ENCODE data around the gene XPO4. TPM values are rescaled to one million over a fixed set of nuclear protein-coding genes. Genes with fewer than 3 reads are reported as not detected.

The XPO4 gene
- total RNA-seq, 1 experiment from 2014 or later, result 16.2 TPM

DNA sequence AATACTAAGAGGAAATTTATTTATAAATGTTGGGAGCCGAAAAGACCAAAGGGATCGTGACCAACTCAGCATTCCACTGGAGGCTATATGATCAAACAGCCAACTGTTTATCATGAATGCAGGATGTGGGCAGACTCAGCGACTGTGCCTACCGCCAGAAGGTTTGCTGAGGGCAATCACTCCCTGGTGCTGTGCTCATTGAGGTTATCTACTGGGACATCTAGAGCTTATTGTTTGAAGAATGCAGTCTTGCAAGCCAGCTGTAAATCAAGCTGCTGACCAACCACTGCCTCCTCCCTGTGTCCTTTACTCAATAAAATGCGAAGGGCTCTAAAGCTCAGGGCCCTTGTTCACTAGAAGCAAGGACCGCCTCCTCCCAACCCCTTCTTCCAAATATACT, 8.5 kb upstream of the XPO4 start:
- ChIA-PET POLR2A (no interaction called here), CTCF (no interaction called here)
- intact Hi-C loops (cut with micrococcal nuclease; ENCODE audit: unreplicated experiment) (no loop called here), in situ Hi-C loops (cut with HindIII; ENCODE audit: low pct_unique_long_range_greater_than_20kb, low sequenced_read_pairs) (no loop called here)
- TF ChIP-seq, protein P1, sequence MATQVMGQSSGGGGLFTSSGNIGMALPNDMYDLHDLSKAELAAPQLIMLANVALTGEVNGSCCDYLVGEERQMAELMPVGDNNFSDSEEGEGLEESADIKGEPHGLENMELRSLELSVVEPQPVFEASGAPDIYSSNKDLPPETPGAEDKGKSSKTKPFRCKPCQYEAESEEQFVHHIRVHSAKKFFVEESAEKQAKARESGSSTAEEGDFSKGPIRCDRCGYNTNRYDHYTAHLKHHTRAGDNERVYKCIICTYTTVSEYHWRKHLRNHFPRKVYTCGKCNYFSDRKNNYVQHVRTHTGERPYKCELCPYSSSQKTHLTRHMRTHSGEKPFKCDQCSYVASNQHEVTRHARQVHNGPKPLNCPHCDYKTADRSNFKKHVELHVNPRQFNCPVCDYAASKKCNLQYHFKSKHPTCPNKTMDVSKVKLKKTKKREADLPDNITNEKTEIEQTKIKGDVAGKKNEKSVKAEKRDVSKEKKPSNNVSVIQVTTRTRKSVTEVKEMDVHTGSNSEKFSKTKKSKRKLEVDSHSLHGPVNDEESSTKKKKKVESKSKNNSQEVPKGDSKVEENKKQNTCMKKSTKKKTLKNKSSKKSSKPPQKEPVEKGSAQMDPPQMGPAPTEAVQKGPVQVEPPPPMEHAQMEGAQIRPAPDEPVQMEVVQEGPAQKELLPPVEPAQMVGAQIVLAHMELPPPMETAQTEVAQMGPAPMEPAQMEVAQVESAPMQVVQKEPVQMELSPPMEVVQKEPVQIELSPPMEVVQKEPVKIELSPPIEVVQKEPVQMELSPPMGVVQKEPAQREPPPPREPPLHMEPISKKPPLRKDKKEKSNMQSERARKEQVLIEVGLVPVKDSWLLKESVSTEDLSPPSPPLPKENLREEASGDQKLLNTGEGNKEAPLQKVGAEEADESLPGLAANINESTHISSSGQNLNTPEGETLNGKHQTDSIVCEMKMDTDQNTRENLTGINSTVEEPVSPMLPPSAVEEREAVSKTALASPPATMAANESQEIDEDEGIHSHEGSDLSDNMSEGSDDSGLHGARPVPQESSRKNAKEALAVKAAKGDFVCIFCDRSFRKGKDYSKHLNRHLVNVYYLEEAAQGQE (IDR thresholded peaks at IDR 0.05; ENCODE audit: insufficient read depth in 1 of 2, low read depth in 2 of 2, low read length in 1 of 2), result no peak
- TF ChIP-seq TCF7L2 (IDR thresholded peaks at IDR 0.05; ENCODE audit: low read depth, low read length), result no peak
- TF ChIP-seq POLR2AphosphoS5 (IDR thresholded peaks at IDR 0.05; ENCODE audit: low read depth, low read length), result no peak
- TF ChIP-seq SIN3A (IDR thresholded peaks at IDR 0.05; ENCODE audit: borderline replicate concordance, insufficient read depth, low read depth, low read length), result no peak
- TF ChIP-seq, protein P2, sequence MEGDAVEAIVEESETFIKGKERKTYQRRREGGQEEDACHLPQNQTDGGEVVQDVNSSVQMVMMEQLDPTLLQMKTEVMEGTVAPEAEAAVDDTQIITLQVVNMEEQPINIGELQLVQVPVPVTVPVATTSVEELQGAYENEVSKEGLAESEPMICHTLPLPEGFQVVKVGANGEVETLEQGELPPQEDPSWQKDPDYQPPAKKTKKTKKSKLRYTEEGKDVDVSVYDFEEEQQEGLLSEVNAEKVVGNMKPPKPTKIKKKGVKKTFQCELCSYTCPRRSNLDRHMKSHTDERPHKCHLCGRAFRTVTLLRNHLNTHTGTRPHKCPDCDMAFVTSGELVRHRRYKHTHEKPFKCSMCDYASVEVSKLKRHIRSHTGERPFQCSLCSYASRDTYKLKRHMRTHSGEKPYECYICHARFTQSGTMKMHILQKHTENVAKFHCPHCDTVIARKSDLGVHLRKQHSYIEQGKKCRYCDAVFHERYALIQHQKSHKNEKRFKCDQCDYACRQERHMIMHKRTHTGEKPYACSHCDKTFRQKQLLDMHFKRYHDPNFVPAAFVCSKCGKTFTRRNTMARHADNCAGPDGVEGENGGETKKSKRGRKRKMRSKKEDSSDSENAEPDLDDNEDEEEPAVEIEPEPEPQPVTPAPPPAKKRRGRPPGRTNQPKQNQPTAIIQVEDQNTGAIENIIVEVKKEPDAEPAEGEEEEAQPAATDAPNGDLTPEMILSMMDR (IDR thresholded peaks at IDR 0.05), result no peak
- Histone ChIP-seq H3K4me1 (ENCODE audit: control insufficient read depth, insufficient read depth, low read length) (no peaks in the 10 kb centered on the region), H3K27ac (ENCODE audit: low read length) (no peak overlapping the region), H3K4me3 (ENCODE audit: low read depth in 2 of 2, low read length in 2 of 2) (no peak overlapping the region), H3K27me3 (ENCODE audit: control insufficient read depth, insufficient read depth, low read length) (no peaks in the 10 kb centered on the region), H3K36me3 (ENCODE audit: control insufficient read depth, insufficient read depth, low read length) (no peaks in the 10 kb centered on the region), H3K9me3 (ENCODE audit: control insufficient read depth, insufficient read depth, low read depth, low read length) (no peaks in the 10 kb centered on the region)
- DNase-seq (ENCODE audit: low read depth, low spot score) (no peak), ATAC-seq (no peak)
- no TSS peak for BruUV-seq (replicated peaks)

DNA sequence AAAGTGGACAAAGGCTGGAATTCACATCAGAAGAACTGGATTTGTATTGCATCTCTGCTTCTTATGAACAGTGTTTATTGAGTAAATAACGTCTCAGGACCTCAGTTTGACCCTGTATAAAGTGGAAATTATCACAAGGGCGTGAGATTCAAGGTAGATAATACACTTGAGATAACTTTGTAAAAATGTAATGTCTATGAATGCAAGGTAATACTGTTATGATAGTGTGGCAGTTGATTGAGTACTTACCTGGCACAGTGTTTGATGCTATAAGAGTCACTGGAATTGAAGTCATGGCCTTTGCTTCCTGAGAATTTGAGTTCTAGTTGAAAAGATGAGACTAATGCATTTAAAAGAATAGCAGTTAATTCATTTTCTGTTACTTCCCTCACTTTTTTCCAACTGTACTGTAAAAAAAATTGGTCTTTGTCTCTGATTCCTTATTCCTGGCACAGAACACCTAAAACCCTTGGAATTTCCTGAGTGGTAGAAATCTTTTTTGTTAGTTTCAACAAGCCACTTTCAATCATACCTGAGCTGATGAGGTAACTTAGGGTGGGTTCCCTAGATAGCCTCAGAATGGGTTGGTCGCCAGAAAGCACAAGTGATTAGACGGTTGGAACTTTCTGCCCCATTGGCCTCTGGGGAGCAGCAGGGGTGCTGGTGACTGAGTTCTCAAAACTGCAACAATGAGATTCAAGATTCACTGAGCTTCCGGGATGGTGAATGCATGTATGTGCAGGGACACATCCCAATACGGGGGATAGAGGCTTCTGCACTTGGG, 6.4 kb upstream of the XPO4 start:
- POLR2A ChIA-PET, result no interaction called here
- CTCF ChIA-PET, result no interaction called here
- Histone ChIP-seq H3K4me3 (ENCODE audit: low read depth in 2 of 2, low read length in 2 of 2) (no peak overlapping the region), H3K27ac (ENCODE audit: low read length) (no peak overlapping the region), H3K9me3 (ENCODE audit: control insufficient read depth, insufficient read depth, low read depth, low read length) (no peaks in the 10 kb centered on the region), H3K36me3 (ENCODE audit: control insufficient read depth, insufficient read depth, low read length) (no peaks in the 10 kb centered on the region), H3K27me3 (ENCODE audit: control insufficient read depth, insufficient read depth, low read length) (no peaks in the 10 kb centered on the region), H3K4me1 (ENCODE audit: control insufficient read depth, insufficient read depth, low read length) (no peaks in the 10 kb centered on the region)
- BruUV-seq (replicated peaks), result no TSS peak
- no peak for DNase-seq (ENCODE audit: low read depth, low spot score)
- in situ Hi-C loops (cut with HindIII; ENCODE audit: low pct_unique_long_range_greater_than_20kb, low sequenced_read_pairs) (no loop called here), intact Hi-C loops (cut with micrococcal nuclease; ENCODE audit: unreplicated experiment) (no loop called here)
- no peak for ATAC-seq
- no peak for TF ChIP-seq POLR2AphosphoS5 (IDR thresholded peaks at IDR 0.05; ENCODE audit: low read depth, low read length)
- TF ChIP-seq, protein P1 (IDR thresholded peaks at IDR 0.05; ENCODE audit: insufficient read depth in 1 of 2, low read depth in 2 of 2, low read length in 1 of 2), result no peak
- TF ChIP-seq, protein P2 (IDR thresholded peaks at IDR 0.05), result no peak
- TF ChIP-seq TCF7L2 (IDR thresholded peaks at IDR 0.05; ENCODE audit: low read depth, low read length), result no peak
- TF ChIP-seq SIN3A (IDR thresholded peaks at IDR 0.05; ENCODE audit: borderline replicate concordance, insufficient read depth, low read depth, low read length), result no peak

Measured in Panc1 (cell line).